Activated naive CD8-positive, alpha-beta T cell treated with anti-CD3 and anti-CD28 coated beads for 36 hours (primary cell): ENCODE results near the gene ABCF3. TPM values are rescaled to one million over a fixed set of nuclear protein-coding genes. Genes with fewer than 3 reads are reported as not detected.
A peak's percentile ranks its signal among the peaks of the same experiment; 100 is the strongest.
"Not testable (repeated sequence)": the region's sequence is repeated elsewhere in the genome, so short reads cannot be mapped to it uniquely, and the experiment has no call there.

Experiments used
- DNase-seq: peaks from one replicate; pipeline ENCODE4 v3.0.0; 2021
- H3K27ac Mint-ChIP-seq: one replicate; pipeline ENCODE4 v1.8.0; 2022; ENCODE audit warnings: mild to moderate bottlenecking, moderate library complexity, mixed read lengths
- H3K27me3 Mint-ChIP-seq: one replicate; pipeline ENCODE4 v1.8.0; 2022; ENCODE audit warnings: mild to moderate bottlenecking, mixed read lengths
- H3K36me3 Mint-ChIP-seq: one replicate; pipeline ENCODE4 v1.8.0; 2021; ENCODE audit warnings: mild to moderate bottlenecking, mixed read lengths
- H3K4me1 Mint-ChIP-seq: one replicate; pipeline ENCODE4 v1.8.0; 2021; ENCODE audit warnings: mixed read lengths
- H3K4me3 Mint-ChIP-seq: one replicate; pipeline ENCODE4 v1.8.0; 2022; ENCODE audit warnings: mild to moderate bottlenecking, moderate library complexity, mixed read lengths
- H3K9me3 Mint-ChIP-seq: one replicate; pipeline ENCODE4 v1.8.0; 2022; ENCODE audit warnings: mixed read lengths
- total RNA-seq, 2 experiments: library from RNA; stranded (reverse); gene quantifications; one replicate each; pipeline ENCODE4 v1.2.3, GENCODE V29; 2021

The ABCF3 gene
- total RNA-seq, 2 experiments from 2014 or later: 57.2 to 58.7 TPM

- no peak overlapping the region for H3K27ac Mint-ChIP-seq
- peaks cover 24% of the 10 kb centered on the region for H3K4me1 Mint-ChIP-seq
- H3K9me3 Mint-ChIP-seq: no peaks in the 10 kb centered on the region
- H3K36me3 Mint-ChIP-seq: peaks cover 4% of the 10 kb centered on the region
- no peaks in the 10 kb centered on the region for H3K27me3 Mint-ChIP-seq
- H3K4me3 Mint-ChIP-seq: no peak overlapping the region
- DNase-seq: no peak
Measured at GRCh38 chr3:184158404-184158803, 27.6 kb upstream of the ABCF3 start.

- Mint-ChIP-seq H3K27ac (no peak overlapping the region), H3K36me3 (peaks cover 8% of the 10 kb centered on the region), H3K4me1 (peaks cover 21% of the 10 kb centered on the region), H3K9me3 (no peaks in the 10 kb centered on the region), H3K4me3 (no peak overlapping the region), H3K27me3 (no peaks in the 10 kb centered on the region)
- no peak for DNase-seq
Measured at GRCh38 chr3:184160456-184160855, 25.5 kb upstream of the ABCF3 start.

- H3K9me3 Mint-ChIP-seq, H3K4me3 Mint-ChIP-seq, H3K36me3 Mint-ChIP-seq, H3K27ac Mint-ChIP-seq, H3K27me3 Mint-ChIP-seq, DNase-seq: not testable (repeated sequence)
- H3K4me1 Mint-ChIP-seq: peaks cover 14% of the 10 kb centered on the region
Measured at GRCh38 chr3:184162571-184163070, 23.4 kb upstream of the ABCF3 start.

DNA sequence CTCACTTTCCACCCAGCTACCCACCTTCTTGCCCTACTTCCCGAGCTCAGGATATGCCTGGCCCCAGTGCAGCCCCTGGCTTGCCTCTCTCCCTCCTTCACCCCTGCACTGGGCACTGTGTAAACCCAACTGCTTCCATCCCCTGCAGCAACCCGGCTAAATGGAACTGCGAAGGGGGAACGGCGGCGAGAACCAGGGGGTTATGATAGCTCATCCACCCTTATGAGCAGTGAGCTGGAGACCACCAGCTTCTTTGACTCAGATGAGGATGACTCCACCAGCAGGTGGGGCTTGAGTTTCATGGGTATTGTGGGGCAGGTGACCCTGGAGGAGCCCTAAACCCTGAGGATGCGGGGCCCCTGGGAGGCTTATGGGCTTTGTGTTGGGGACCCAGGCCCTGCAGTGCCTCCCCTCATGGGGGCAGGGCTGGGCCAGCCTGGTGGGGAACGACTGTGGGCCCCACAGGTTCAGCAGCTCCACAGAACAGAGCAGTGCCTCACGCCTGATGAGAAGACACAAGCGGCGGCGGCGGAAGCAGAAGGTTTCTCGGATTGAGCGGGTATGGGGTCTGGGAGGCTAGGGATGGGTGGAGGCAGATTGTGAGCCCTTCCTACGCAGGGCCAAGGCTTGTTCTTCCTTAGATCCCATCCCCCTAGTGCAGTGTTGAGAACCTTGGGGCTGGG, 21.2 kb upstream of the ABCF3 start:
- Mint-ChIP-seq H3K4me1 (peaks cover 6% of the 10 kb centered on the region), H3K4me3 (no peak overlapping the region), H3K27me3 (no peaks in the 10 kb centered on the region), H3K9me3 (no peaks in the 10 kb centered on the region), H3K36me3 (peaks cover 4% of the 10 kb centered on the region), H3K27ac (no peak overlapping the region)
- no peak for DNase-seq

- Mint-ChIP-seq H3K27ac (no peak overlapping the region), H3K27me3 (no peaks in the 10 kb centered on the region), H3K4me1 (peaks cover under 1% of the 10 kb centered on the region), H3K36me3 (peaks cover 4% of the 10 kb centered on the region), H3K9me3 (no peaks in the 10 kb centered on the region), H3K4me3 (no peak overlapping the region)
- DNase-seq: no peak
Measured at GRCh38 chr3:184165543-184165942, 20.5 kb upstream of the ABCF3 start.

- peaks cover 4% of the 10 kb centered on the region for H3K36me3 Mint-ChIP-seq
Measured at GRCh38 chr3:184166671-184167070, 19.3 kb upstream of the ABCF3 start.

GRCh38 chr3:184167786-184168185, 18.2 kb upstream of the ABCF3 start:
- H3K4me3 Mint-ChIP-seq: no peak overlapping the region
- H3K9me3 Mint-ChIP-seq: no peaks in the 10 kb centered on the region
- no peaks in the 10 kb centered on the region for H3K27me3 Mint-ChIP-seq
- H3K36me3 Mint-ChIP-seq: peaks cover 4% of the 10 kb centered on the region
- peaks cover 2% of the 10 kb centered on the region for H3K4me1 Mint-ChIP-seq
- DNase-seq: no peak
- H3K27ac Mint-ChIP-seq: no peak overlapping the region

More at GRCh38 chr3:184166671-184167070, 19.3 kb upstream of the ABCF3 start:
- Mint-ChIP-seq H3K27me3 (no peaks in the 10 kb centered on the region), H3K4me3 (no peak overlapping the region), H3K9me3 (no peaks in the 10 kb centered on the region), H3K27ac (no peak overlapping the region), H3K4me1 (peaks cover 2% of the 10 kb centered on the region)
- DNase-seq: no peak

DNA sequence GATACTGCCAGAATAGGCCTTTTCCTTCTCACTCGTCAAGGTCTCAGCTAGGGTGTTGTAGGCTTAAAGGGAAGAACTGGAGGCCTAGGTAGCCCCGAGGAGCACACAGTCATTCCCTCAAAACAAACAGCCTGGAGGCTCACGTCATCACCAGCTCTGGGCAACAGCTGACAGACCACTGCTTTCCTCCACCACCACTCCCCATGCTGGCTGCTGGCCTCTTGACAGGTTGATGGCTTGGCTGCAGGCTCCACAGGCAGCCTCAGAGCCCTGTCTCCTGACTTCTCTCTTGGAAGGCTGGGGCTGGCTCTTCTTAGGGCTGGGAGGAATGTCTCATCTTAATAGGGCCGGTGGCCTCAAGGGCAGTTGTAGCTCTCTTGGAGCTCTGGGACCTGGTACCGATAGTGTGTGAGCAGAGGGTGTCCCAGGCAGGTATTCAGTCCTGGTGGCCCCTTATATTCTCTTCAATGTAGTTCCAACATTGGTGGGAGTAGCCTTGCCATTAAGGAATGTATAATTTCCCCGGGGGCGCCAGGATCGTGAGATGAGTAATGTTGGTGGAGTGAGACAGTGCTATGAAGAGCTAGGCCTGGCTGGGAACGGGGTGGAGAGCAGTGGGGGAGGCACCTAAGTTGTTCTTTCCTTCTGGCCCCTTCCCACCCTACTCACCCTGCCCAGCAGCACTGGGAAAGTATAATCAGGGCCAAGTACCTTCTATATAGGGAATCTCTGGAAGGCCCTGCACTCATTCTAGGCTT, 17.5 kb upstream of the ABCF3 start:
- Mint-ChIP-seq H3K9me3 (no peaks in the 10 kb centered on the region), H3K4me3 (no peak overlapping the region), H3K27me3 (no peaks in the 10 kb centered on the region), H3K27ac (no peak overlapping the region), H3K4me1 (peaks cover 2% of the 10 kb centered on the region), H3K36me3 (peaks cover 4% of the 10 kb centered on the region)
- DNase-seq: no peak

- Mint-ChIP-seq H3K4me1 (peaks cover 7% of the 10 kb centered on the region), H3K27me3 (no peaks in the 10 kb centered on the region)
Measured at GRCh38 chr3:184169896-184170875, 15.8 kb upstream of the ABCF3 start.

DNA sequence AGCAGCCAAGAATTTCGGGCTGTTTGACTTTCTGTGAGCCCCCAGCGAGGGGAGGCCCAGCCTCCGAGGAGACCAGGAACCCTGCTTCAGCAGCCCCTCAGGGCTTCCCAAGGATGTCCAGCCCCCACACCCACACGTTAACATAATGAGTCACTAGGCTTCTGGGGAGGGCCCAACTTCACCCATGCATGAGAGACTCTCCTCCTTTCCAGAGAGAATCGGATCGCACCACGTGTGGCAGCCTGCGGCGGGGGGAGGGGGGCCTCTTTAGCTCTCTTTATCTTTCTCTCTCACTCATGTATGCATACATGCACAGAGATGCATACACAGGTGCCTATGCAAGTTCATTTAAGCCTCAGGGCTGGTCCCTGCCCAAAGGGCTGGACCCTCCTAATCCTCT, 14.4 kb upstream of the ABCF3 start:
- Mint-ChIP-seq H3K27me3 (no peaks in the 10 kb centered on the region), H3K4me3 (no peak overlapping the region), H3K4me1 (peaks cover 15% of the 10 kb centered on the region), H3K27ac (peak overlapping the region; percentile 36), H3K9me3 (no peaks in the 10 kb centered on the region), H3K36me3 (peaks cover 2% of the 10 kb centered on the region)
- DNase-seq: no peak

More at GRCh38 chr3:184169896-184170875, 15.8 kb upstream of the ABCF3 start:
- no peak overlapping the region for H3K27ac Mint-ChIP-seq
- H3K4me3 Mint-ChIP-seq: no peak overlapping the region
- H3K36me3 Mint-ChIP-seq: no peaks in the 10 kb centered on the region
- no peak for DNase-seq
- no peaks in the 10 kb centered on the region for H3K9me3 Mint-ChIP-seq

DNA sequence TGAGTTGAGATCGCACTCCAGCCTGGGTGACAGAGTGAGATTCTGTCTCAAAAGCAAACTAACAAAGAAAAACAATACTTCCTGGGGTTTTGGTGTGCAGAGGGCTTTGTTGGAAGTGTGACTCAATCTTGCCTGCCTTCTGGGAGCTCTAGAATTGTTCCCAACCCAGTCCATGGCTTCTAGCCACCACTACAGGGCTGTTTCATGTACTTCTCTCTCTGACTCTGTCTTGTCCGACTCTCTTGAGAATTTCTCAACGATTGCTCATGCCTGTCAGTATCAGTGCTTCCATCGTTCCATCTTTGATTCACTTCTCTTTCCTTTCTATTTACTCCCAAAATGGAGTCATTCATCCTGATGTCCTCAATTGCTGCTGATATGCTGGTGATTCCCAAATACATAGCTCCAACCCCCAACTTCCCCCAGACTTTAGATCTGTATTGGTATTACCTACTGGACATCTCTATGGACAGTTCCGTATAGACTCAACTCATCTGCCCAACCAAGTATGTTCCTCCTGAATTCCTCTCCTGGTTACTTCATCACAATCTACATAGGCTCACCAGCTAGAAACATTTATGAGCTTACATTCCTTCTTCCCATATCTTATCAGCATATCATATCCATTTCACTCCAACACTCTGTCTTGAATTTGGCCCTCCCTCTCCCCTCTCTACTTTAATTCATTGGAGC, 13.2 kb upstream of the ABCF3 start:
- DNase-seq: no peak
- no peaks in the 10 kb centered on the region for H3K27me3 Mint-ChIP-seq
- H3K4me3 Mint-ChIP-seq: no peak overlapping the region
- H3K36me3 Mint-ChIP-seq: peaks cover 2% of the 10 kb centered on the region
- H3K4me1 Mint-ChIP-seq: peaks cover 18% of the 10 kb centered on the region
- no peaks in the 10 kb centered on the region for H3K9me3 Mint-ChIP-seq
- H3K27ac Mint-ChIP-seq: no peak overlapping the region

- no peak overlapping the region for H3K27ac Mint-ChIP-seq
- no peaks in the 10 kb centered on the region for H3K27me3 Mint-ChIP-seq
Measured at GRCh38 chr3:184173374-184173722, 12.7 kb upstream of the ABCF3 start.

GRCh38 chr3:184174284-184174645, 11.7 kb upstream of the ABCF3 start:
- Mint-ChIP-seq H3K27ac (peak overlapping the region; percentile 61), H3K4me1 (peaks cover 22% of the 10 kb centered on the region), H3K36me3 (peaks cover 6% of the 10 kb centered on the region), H3K9me3 (no peaks in the 10 kb centered on the region), H3K27me3 (no peaks in the 10 kb centered on the region), H3K4me3 (peak overlapping the region; percentile 98)
- DNase-seq: no peak

More at GRCh38 chr3:184173374-184173722, 12.7 kb upstream of the ABCF3 start:
- Mint-ChIP-seq H3K4me3 (no peak overlapping the region), H3K9me3 (no peaks in the 10 kb centered on the region), H3K36me3 (peaks cover 6% of the 10 kb centered on the region), H3K4me1 (peaks cover 22% of the 10 kb centered on the region)
- no peak for DNase-seq

- DNase-seq: peak; percentile 98
- no peaks in the 10 kb centered on the region for H3K27me3 Mint-ChIP-seq
- peaks cover 22% of the 10 kb centered on the region for H3K4me1 Mint-ChIP-seq
- H3K9me3 Mint-ChIP-seq: no peaks in the 10 kb centered on the region
- H3K4me3 Mint-ChIP-seq: peak within 1 kb of the TSS; percentile 98
- H3K27ac Mint-ChIP-seq: peak within 1 kb of the TSS; percentile 87
- peaks cover 10% of the 10 kb centered on the region for H3K36me3 Mint-ChIP-seq
Measured at GRCh38 chr3:184174646-184175492, 11.1 kb upstream of the ABCF3 start, which contains the start of gene AP2M1. TSS of gene AP2M1 (plus strand) at chr3:184174855. CDS start at chr3:184176994, 2,139 bp downstream.
